ENCODE results near the gene NFIC. TPM values are rescaled to one million over a fixed set of nuclear protein-coding genes. Genes with fewer than 3 reads are reported as not detected.

Gene NFIC
- total and polyA plus RNA-seq, 4 donors: 17.2 to 56.2 (median 40.4) TPM

DNA sequence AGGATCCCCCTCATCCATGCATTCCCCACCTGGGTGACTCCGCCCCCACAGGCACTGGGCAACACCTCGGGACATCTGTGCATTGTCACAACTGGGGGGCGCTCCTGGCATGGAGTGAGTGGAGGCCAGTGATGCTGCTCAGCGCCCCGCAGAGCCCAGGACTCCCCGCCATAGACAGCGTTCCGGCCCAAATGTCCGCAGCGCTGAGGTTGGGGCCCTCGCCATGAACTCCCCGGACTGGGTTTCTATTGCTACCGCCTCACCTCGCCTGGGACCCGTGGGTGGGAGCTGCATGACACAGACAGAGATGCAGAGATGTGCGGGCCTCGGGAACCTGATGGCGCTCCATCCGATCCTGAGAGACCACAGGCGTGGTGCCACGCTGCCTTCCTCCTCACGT, 144.3 kb downstream of the NFIC start:
- H3K4me3 ChIP-seq (ENCODE audit: low read depth, low read length): no peak overlapping the region
- H3K4me1 ChIP-seq (ENCODE audit: control insufficient read depth, insufficient read depth, low read length): peaks cover 70% of the 10 kb centered on the region
- H3K27ac ChIP-seq (ENCODE audit: low read depth, low read length): no peak overlapping the region
- H3K9me3 ChIP-seq (ENCODE audit: control insufficient read depth, insufficient read depth, low read length): no peaks in the 10 kb centered on the region
- WGBS (ENCODE audit: insufficient coverage): 84% methylated on average over 21 of the region's 22 CpGs
- no peaks in the 10 kb centered on the region for H3K27me3 ChIP-seq (ENCODE audit: control insufficient read depth, insufficient read depth, low read length)
- peaks cover 75% of the 10 kb centered on the region for H3K36me3 ChIP-seq (ENCODE audit: control insufficient read depth, insufficient read depth, low read length)
- no peak for DNase-seq (ENCODE audit: low read depth in 4 of 6, low spot score in 6 of 6)

DNA sequence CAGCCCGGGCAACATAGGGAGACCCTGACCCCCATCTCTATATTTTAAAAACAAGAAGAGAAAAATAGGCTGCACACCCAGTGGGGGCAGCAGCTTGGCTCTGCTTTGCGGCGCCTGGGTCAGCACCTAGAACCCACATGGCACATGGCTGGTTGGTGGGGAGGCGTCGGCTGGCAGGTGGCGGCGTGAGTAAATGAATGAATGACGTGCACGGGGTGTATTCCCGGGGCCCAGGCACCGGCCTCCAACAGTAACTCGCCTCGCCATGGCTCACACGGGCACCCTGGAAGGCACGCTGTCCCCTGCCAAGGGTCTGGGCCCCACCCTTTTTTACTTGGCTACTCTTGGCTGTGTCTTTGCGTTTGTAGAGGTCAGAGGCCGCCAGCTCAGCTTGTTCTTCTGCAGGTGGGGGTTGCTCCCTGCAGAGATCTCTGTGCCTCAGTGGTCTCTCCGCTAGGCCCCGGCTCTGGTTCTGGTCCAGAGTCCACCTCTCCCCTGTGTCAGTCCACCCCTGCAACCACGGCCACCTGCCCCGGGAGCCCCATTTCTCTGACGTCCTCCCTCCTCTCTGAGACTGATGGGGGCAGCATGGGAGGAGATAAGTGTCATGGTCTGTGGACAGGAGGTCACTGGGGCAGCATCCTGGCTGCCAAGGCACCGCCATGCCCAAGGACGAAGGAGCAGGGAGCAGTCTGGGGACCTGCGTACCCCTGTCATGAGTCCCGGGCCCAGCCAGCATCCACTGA, 145.3 kb downstream of the NFIC start:
- Histone ChIP-seq H3K4me1 (ENCODE audit: control insufficient read depth, insufficient read depth, low read length) (peaks cover 76% of the 10 kb centered on the region), H3K27ac (ENCODE audit: low read depth, low read length) (no peak overlapping the region), H3K36me3 (ENCODE audit: control insufficient read depth, insufficient read depth, low read length) (peaks cover 80% of the 10 kb centered on the region), H3K4me3 (ENCODE audit: low read depth, low read length) (no peak overlapping the region), H3K9me3 (ENCODE audit: control insufficient read depth, insufficient read depth, low read length) (no peaks in the 10 kb centered on the region), H3K27me3 (ENCODE audit: control insufficient read depth, insufficient read depth, low read length) (no peaks in the 10 kb centered on the region)
- no peak for DNase-seq (ENCODE audit: low read depth in 4 of 6, low spot score in 6 of 6)
- WGBS (ENCODE audit: insufficient coverage): 87% methylated on average over 22 of the region's 26 CpGs

DNA sequence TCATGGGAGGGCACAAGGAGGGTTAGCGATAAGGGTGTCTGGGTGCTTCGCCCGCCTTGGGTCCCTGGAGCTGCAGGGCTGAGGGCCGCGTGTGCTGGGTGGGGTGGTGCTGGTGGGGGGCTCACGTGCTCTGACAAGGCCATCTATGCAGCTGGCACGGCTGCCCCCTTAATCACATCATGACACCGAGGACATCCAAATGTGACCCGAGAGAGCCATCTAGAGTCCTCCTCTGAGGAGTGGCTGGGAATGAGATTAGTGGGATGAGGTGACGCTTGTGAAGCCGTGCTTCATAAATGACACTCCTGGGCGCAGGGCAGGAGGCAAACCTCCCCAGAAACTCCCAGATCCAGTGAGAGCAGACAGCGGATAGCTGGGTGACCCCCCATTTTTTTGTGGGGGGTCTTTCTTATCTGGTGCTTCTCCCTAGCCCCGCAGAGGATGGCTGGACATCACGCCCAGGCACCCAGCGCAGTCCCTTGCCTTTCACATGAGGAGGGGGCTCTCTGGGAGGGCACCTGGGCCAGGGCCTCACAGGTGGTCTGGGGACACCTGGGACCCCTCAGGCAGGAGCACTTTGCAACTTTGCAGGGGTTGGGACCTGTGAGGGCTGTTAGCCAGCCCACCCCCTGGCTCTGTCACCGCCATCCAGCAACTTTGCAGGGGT, 146.3 kb downstream of the NFIC start:
- DNase-seq (ENCODE audit: low read depth in 4 of 6, low spot score in 6 of 6): peak in 1 of 6 donors; percentile 53
- H3K9me3 ChIP-seq (ENCODE audit: control insufficient read depth, insufficient read depth, low read length): no peaks in the 10 kb centered on the region
- H3K27ac ChIP-seq (ENCODE audit: low read depth, low read length): no peak overlapping the region
- 80% methylated on average over 8 of the region's 17 CpGs for WGBS (ENCODE audit: insufficient coverage)
- H3K36me3 ChIP-seq (ENCODE audit: control insufficient read depth, insufficient read depth, low read length): peaks cover 85% of the 10 kb centered on the region
- no peaks in the 10 kb centered on the region for H3K27me3 ChIP-seq (ENCODE audit: control insufficient read depth, insufficient read depth, low read length)
- H3K4me3 ChIP-seq (ENCODE audit: low read depth, low read length): no peak overlapping the region
- peaks cover 72% of the 10 kb centered on the region for H3K4me1 ChIP-seq (ENCODE audit: control insufficient read depth, insufficient read depth, low read length)

DNA sequence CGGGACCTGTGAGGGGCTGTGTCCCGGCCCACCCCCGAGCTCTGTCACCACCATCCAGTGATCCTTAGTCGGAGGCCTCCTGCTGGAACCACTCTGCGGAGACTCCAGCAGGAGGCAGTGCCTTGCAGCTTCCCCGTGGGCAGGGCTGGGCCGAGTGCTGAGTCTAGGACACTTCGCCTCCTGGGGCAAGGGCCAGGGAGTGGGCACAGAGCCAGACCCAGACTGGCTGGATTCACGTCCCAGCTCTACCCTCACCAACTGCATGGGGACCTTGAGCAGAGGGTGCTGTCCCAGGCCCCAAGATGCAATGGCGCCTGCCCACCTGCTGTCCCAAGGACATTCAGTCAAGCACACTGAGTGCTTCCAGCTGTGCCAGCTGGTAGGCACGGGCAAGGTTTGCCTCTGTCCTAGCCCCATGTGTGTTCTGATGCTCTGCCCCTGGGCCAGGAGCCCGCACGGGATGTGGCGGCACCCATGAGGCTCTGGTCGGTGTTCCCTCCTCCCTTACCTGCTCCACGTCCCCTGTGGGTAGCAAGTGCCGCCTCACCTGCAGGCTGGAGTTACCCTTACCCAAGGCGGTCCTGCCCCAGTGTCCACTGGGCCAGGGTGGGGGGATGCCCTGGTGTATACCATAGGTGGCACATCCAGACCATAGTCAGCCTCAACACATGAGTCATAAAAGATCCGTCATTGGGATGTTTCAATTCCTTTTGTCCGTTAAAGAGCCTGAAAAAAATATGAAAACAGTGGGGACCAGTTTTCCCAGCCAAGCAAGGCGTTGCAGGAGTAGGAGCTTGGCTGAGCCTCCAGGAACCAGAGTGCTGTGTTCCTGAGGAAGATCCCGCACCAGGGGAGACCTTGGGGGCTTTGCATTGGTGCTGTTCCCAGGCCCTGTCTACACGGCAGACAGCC, 147.1 kb downstream of the NFIC start:
- WGBS (ENCODE audit: insufficient coverage): 82% methylated on average over 23 of the region's 23 CpGs
- H3K9me3 ChIP-seq (ENCODE audit: control insufficient read depth, insufficient read depth, low read length): no peaks in the 10 kb centered on the region
- H3K36me3 ChIP-seq (ENCODE audit: control insufficient read depth, insufficient read depth, low read length): peaks cover 83% of the 10 kb centered on the region
- no peak overlapping the region for H3K4me3 ChIP-seq (ENCODE audit: low read depth, low read length)
- no peak overlapping the region for H3K27ac ChIP-seq (ENCODE audit: low read depth, low read length)
- peaks cover 65% of the 10 kb centered on the region for H3K4me1 ChIP-seq (ENCODE audit: control insufficient read depth, insufficient read depth, low read length)
- DNase-seq (ENCODE audit: low read depth in 4 of 6, low spot score in 6 of 6): no peak
- no peaks in the 10 kb centered on the region for H3K27me3 ChIP-seq (ENCODE audit: control insufficient read depth, insufficient read depth, low read length)

DNA sequence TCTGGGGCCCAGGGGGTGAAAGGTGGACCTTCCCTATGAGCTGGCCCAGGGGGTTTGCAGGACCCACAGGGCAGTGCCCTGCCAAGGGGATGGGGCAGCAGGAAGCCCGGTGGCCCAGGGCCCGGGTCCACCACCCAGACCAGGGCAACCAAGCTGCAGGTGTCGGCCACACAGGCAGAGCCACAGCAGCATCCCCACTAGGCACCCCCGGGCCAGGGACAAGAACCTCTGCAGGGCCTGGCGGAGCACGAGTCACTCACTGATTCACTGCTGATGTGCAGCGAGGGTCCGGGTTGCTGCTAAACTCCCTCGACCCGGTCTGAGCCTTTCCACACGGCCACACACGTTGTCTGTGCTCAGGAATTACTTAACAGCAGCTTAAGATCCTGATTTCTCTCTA, 148.5 kb downstream of the NFIC start:
- Histone ChIP-seq H3K9me3 (ENCODE audit: control insufficient read depth, insufficient read depth, low read length) (no peaks in the 10 kb centered on the region), H3K4me1 (ENCODE audit: control insufficient read depth, insufficient read depth, low read length) (peaks cover 54% of the 10 kb centered on the region), H3K27ac (ENCODE audit: low read depth, low read length) (no peak overlapping the region), H3K4me3 (ENCODE audit: low read depth, low read length) (no peak overlapping the region), H3K36me3 (ENCODE audit: control insufficient read depth, insufficient read depth, low read length) (peaks cover 81% of the 10 kb centered on the region), H3K27me3 (ENCODE audit: control insufficient read depth, insufficient read depth, low read length) (no peaks in the 10 kb centered on the region)
- WGBS (ENCODE audit: insufficient coverage): 87% methylated on average over 12 of the region's 12 CpGs
- no peak for DNase-seq (ENCODE audit: low read depth in 4 of 6, low spot score in 6 of 6)

DNA sequence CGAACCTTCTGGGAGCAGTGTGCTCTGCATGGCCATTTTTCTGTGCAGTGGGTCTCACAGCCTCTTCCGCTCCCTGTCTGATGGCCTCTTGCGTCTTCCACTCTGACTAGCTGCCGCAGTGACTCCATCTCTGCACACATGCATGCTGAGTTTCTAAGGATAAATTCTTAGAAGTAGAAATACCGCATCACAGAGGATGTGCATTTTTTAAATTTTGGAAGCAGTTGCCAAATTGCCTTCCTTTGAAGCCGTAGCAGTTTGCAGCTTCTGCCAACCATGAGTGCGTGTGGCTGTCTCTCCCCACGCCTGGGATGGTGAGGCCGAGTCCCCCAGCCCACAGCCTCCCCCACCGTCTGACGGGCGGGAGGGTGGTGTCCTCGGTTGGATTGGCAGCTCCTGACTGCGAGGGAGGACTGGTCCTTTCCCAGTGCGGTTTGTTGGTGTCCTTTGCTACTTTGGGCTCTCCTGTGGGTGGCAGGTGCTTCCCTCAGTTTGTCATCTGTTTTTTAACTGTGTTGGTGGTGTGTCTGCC, 149.6 kb downstream of the NFIC start:
- DNase-seq (ENCODE audit: low read depth in 4 of 6, low spot score in 6 of 6): peak in 2 of 6 donors; percentile 9 to 28

DNA sequence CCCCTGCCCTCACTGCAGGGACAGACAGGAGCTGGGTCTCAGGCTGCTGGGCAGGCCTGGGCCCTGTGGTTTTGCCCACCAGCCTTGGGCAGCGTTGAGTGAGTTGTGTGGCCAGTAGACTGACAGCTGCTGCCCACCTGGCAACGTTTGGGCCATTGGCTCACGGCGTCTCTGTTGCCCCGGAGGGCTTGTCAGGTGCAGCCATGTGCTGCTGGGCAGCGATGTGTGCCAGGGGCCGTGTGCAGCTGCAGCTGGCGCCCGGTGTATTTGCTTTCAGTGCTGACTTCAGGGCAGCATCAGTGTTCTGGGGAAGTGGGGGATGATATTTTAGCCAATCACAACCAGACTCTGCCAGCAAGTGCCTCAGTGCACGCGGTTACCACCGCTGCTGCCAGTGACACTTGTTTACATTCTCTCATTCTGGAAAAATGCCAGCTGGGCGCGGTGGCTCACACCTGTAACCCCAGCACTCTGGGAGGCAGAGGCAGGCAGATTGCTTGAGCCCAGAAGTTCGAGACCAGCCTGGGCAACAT, 150.4 kb downstream of the NFIC start:
- Histone ChIP-seq H3K36me3 (ENCODE audit: control insufficient read depth, insufficient read depth, low read length) (peaks cover 77% of the 10 kb centered on the region), H3K27me3 (ENCODE audit: control insufficient read depth, insufficient read depth, low read length) (no peaks in the 10 kb centered on the region), H3K4me3 (ENCODE audit: low read depth, low read length) (no peak overlapping the region), H3K4me1 (ENCODE audit: control insufficient read depth, insufficient read depth, low read length) (peaks cover 41% of the 10 kb centered on the region), H3K27ac (ENCODE audit: low read depth, low read length) (no peak overlapping the region), H3K9me3 (ENCODE audit: control insufficient read depth, insufficient read depth, low read length) (no peaks in the 10 kb centered on the region)
- DNase-seq (ENCODE audit: low read depth in 4 of 6, low spot score in 6 of 6): peak in 1 of 6 donors; percentile 71
- 41% methylated on average over 15 of the region's 15 CpGs for WGBS (ENCODE audit: insufficient coverage)

More for the DNA sequence above, 149.6 kb downstream of the NFIC start:
- Histone ChIP-seq H3K9me3 (ENCODE audit: control insufficient read depth, insufficient read depth, low read length) (no peaks in the 10 kb centered on the region), H3K27ac (ENCODE audit: low read depth, low read length) (no peak overlapping the region), H3K27me3 (ENCODE audit: control insufficient read depth, insufficient read depth, low read length) (no peaks in the 10 kb centered on the region), H3K4me1 (ENCODE audit: control insufficient read depth, insufficient read depth, low read length) (peaks cover 46% of the 10 kb centered on the region), H3K4me3 (ENCODE audit: low read depth, low read length) (no peak overlapping the region), H3K36me3 (ENCODE audit: control insufficient read depth, insufficient read depth, low read length) (peaks cover 81% of the 10 kb centered on the region)
- 61% methylated on average over 7 of the region's 15 CpGs for WGBS (ENCODE audit: insufficient coverage)

DNA sequence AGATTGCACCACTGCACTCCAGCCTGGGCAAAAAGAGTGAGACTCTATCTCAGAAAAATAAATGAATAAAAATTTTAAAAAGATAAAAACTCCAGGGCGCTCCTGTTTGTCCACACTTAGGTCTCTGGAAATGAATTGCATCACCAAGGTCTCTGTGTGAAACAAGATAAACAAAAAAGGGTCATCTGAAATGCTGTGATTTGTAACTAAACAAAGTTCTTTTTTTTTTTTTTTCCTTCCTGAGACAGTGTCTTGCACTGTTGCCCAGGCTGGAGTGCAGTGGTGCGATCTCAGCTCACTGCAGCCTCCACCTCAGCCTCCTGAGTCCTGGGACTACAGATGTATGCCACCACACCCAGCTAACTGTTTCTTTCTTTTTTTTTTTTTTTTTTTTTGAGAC, 151.3 kb downstream of the NFIC start:
- Histone ChIP-seq H3K4me3 (ENCODE audit: low read depth, low read length) (no peak overlapping the region), H3K9me3 (ENCODE audit: control insufficient read depth, insufficient read depth, low read length) (no peaks in the 10 kb centered on the region), H3K27ac (ENCODE audit: low read depth, low read length) (no peak overlapping the region), H3K36me3 (ENCODE audit: control insufficient read depth, insufficient read depth, low read length) (peaks cover 77% of the 10 kb centered on the region), H3K4me1 (ENCODE audit: control insufficient read depth, insufficient read depth, low read length) (peaks cover 32% of the 10 kb centered on the region), H3K27me3 (ENCODE audit: control insufficient read depth, insufficient read depth, low read length) (no peaks in the 10 kb centered on the region)
- no CpG with 5 or more reads among the region's 2 CpGs for WGBS (ENCODE audit: insufficient coverage)
- DNase-seq (ENCODE audit: low read depth in 4 of 6, low spot score in 6 of 6): no peak

DNA sequence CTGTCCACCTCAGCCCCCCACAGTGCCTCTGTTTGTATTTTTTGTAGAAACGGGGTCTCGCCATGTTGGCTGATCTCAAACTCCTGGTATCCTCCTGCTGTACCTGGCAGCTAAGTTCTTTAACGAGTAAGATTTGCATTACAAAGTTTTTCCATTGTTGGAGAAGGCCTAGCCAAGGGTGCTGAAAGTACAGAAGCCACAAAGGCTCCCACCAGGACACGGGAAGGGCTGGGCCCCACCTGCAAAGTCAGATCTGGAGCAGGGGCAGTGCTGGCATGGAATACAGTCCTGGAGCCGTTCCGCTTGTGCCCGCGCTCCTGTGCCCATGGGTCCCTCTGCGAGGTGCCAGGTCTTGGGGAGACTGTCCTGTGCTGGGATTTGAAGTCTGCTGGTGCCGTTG, 151.9 kb downstream of the NFIC start:
- Histone ChIP-seq H3K4me3 (ENCODE audit: low read depth, low read length) (no peak overlapping the region), H3K9me3 (ENCODE audit: control insufficient read depth, insufficient read depth, low read length) (no peaks in the 10 kb centered on the region), H3K27me3 (ENCODE audit: control insufficient read depth, insufficient read depth, low read length) (no peaks in the 10 kb centered on the region), H3K27ac (ENCODE audit: low read depth, low read length) (no peak overlapping the region), H3K36me3 (ENCODE audit: control insufficient read depth, insufficient read depth, low read length) (peaks cover 77% of the 10 kb centered on the region), H3K4me1 (ENCODE audit: control insufficient read depth, insufficient read depth, low read length) (peaks cover 26% of the 10 kb centered on the region)
- WGBS (ENCODE audit: insufficient coverage): 76% methylated on average over 10 of the region's 10 CpGs
- DNase-seq (ENCODE audit: low read depth in 4 of 6, low spot score in 6 of 6): no peak

All from spinal cord (tissue), 10 donors.